GM19397 (cell line): ENCODE measurements around the gene NTM.

ENCODE experiments used
- ATAC-seq: cut with Tn5 transposase; IDR thresholded peaks from one replicate; pipeline ENCODE4 v1.9.1; 2021; ENCODE audit warnings: mild to moderate bottlenecking, moderate library complexity; ENCODE audit not compliant: unreplicated experiment

NTM gene

GRCh38 chr11:131632971-131633370, 262.6 kb downstream of the NTM start:
- ATAC-seq: no peak

- no peak for ATAC-seq
Observed at GRCh38 chr11:131633921-131634715, 263.7 kb downstream of the NTM start.

GRCh38 chr11:131637469-131638175, 267.2 kb downstream of the NTM start:
- ATAC-seq: no peak

- ATAC-seq: no peak
Observed at GRCh38 chr11:131638889-131639288, 268.5 kb downstream of the NTM start.

- ATAC-seq: no peak
Observed at GRCh38 chr11:131640320-131640719, 269.9 kb downstream of the NTM start.

- no peak for ATAC-seq
Observed at GRCh38 chr11:131642756-131643531, 272.5 kb downstream of the NTM start.

GRCh38 chr11:131644204-131644795, 273.9 kb downstream of the NTM start:
- ATAC-seq: no peak

- no peak for ATAC-seq
Observed at GRCh38 chr11:131645237-131645636, 274.8 kb downstream of the NTM start.

GRCh38 chr11:131649856-131650255, 279.4 kb downstream of the NTM start:
- no peak for ATAC-seq

GRCh38 chr11:131652231-131652630, 281.8 kb downstream of the NTM start:
- no peak for ATAC-seq

GRCh38 chr11:131653260-131653659, 282.8 kb downstream of the NTM start:
- no peak for ATAC-seq

GRCh38 chr11:131654849-131655248, 284.4 kb downstream of the NTM start:
- no peak for ATAC-seq

GRCh38 chr11:131656179-131656838, 285.9 kb downstream of the NTM start:
- no peak for ATAC-seq

GRCh38 chr11:131656839-131657211, 286.4 kb downstream of the NTM start:
- ATAC-seq: no peak

- ATAC-seq: no peak
Observed at GRCh38 chr11:131658414-131658813, 288.0 kb downstream of the NTM start.

- ATAC-seq: no peak
Observed at GRCh38 chr11:131658952-131659351, 288.5 kb downstream of the NTM start.

GRCh38 chr11:131659931-131660330, 289.5 kb downstream of the NTM start:
- no peak for ATAC-seq

- ATAC-seq: no peak
Observed at GRCh38 chr11:131661132-131661531, 290.7 kb downstream of the NTM start.

GRCh38 chr11:131662317-131662972, 292.0 kb downstream of the NTM start:
- no peak for ATAC-seq

- ATAC-seq: no peak
Observed at GRCh38 chr11:131662993-131663392, 292.6 kb downstream of the NTM start.
